ENCODE results near the gene BTBD2.

The BTBD2 gene

GRCh38 chr19:1981253-1981652, 34.3 kb downstream of the BTBD2 start:
- no peak for DNase-seq

GRCh38 chr19:1980809-1981181, 34.7 kb downstream of the BTBD2 start:
- no peak for DNase-seq

GRCh38 chr19:1980091-1980808, 35.3 kb downstream of the BTBD2 start:
- DNase-seq = no peak

- DNase-seq = no peak
Observed at GRCh38 chr19:1979642-1980041, 35.9 kb downstream of the BTBD2 start.

- no peak for DNase-seq
Observed at GRCh38 chr19:1979017-1979416, 36.5 kb downstream of the BTBD2 start.

GRCh38 chr19:1978346-1978894, 37.1 kb downstream of the BTBD2 start:
- no peak for DNase-seq

GRCh38 chr19:1977120-1977519, 38.4 kb downstream of the BTBD2 start:
- DNase-seq = no peak

GRCh38 chr19:1975162-1975480, 40.4 kb downstream of the BTBD2 start:
- DNase-seq = no peak

- DNase-seq = no peak
Observed at GRCh38 chr19:1974381-1975161, 40.9 kb downstream of the BTBD2 start.

- no peak for DNase-seq
Observed at GRCh38 chr19:1970806-1971502, 44.6 kb downstream of the BTBD2 start.

- DNase-seq = no peak
Observed at GRCh38 chr19:1970003-1970805, 45.3 kb downstream of the BTBD2 start.

- no peak for DNase-seq
Observed at GRCh38 chr19:1969176-1970002, 46.1 kb downstream of the BTBD2 start.

GRCh38 chr19:1968279-1969175, 47.0 kb downstream of the BTBD2 start:
- DNase-seq = no peak

GRCh38 chr19:1967087-1967608, 48.4 kb downstream of the BTBD2 start:
- DNase-seq = no peak

- DNase-seq = no peak
Observed at GRCh38 chr19:1962674-1963073, 52.8 kb downstream of the BTBD2 start.

GRCh38 chr19:1961000-1961883, 54.3 kb downstream of the BTBD2 start:
- no peak for DNase-seq

- no peak for DNase-seq
Observed at GRCh38 chr19:1959928-1960589, 55.5 kb downstream of the BTBD2 start.

GRCh38 chr19:1957562-1958248, 57.8 kb downstream of the BTBD2 start:
- no peak for DNase-seq
